IMR-90 (cell line): ENCODE measurements around the gene PTPRN2.

Experiments
- BHLHE40 ChIP-seq: fragments of 150-350 bp; IDR thresholded peaks from 2 replicates; pipeline ENCODE4 v1.6.1; 2016; ENCODE audit warnings: mild to moderate bottlenecking, low read depth, low read length
- CEBPB ChIP-seq: IDR thresholded peaks from 2 replicates; pipeline ENCODE4 v1.6.1; 2012; ENCODE audit warnings: low read depth, low read length, improper control_type of control experiment
- CTCF ChIP-seq: conservative IDR thresholded peaks from 2 replicates; pipeline ENCODE4 v1.5.1; 2012; ENCODE audit warnings: mild to moderate bottlenecking, low read depth, low read length, improper control_type of control experiment
- MXI1 ChIP-seq: IDR thresholded peaks from 2 replicates; pipeline ENCODE4 v1.6.1; 2012; ENCODE audit warnings: low read depth, mild to moderate bottlenecking, low read length, moderate library complexity, borderline replicate concordance
- NFE2L2 ChIP-seq: fragments of 150-350 bp; IDR thresholded peaks from 2 replicates; pipeline ENCODE4 v1.6.1; 2016; ENCODE audit warnings: low read depth, mild to moderate bottlenecking, low read length
- POLR2A ChIP-seq: IDR thresholded peaks from 2 replicates; pipeline ENCODE4 v1.6.1; 2012; ENCODE audit warnings: mild to moderate bottlenecking, low read depth, low read length
- RAD21 ChIP-seq: IDR thresholded peaks from 2 replicates; pipeline ENCODE4 v1.6.1; 2012; ENCODE audit warnings: low read length, improper control_type of control experiment

DNA sequence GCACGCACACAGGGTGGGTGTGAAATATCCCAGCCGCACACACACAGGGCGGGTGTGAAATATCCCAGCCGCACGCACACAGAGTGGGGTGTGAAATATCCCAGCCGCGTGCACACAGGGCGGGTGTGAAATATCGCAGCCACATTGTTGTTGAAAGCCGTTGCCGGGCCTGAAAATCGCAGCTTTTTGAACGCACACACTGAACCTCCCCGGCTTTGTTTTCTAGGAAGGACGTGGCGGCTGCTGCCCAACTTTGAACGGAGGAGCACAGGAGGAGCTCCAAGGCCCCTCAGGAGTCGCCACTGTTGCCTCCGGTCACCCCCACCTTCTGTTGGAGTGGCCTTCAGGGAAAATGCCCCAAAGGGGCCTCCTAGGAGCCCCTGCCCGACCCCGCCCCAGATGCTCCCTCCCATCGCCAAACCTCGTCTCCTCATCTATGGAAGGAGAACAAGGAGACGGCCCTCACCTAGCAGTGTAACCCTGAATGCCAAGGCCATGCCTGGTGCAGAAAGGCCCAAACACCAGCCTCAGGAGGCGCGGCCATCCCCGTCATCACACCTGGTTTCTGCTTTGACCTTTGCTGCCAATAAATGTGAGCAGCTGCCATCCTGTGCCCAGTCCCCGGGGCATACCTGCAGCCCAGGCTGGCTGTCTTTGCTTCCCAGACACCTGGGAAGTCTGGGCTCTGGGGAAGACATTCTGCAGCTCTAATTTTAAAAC is 318.6 kb downstream of the PTPRN2 start:
- no peak for TF ChIP-seq CTCF
- no peak for TF ChIP-seq POLR2A
- no peak for TF ChIP-seq MXI1
- TF ChIP-seq RAD21, result no peak
- no peak for TF ChIP-seq CEBPB
- no peak for TF ChIP-seq NFE2L2
- TF ChIP-seq BHLHE40, result no peak
